Measurements from ENCODE around the gene TJP1.
"Not testable (repeated sequence)": the region's sequence is repeated elsewhere in the genome, so short reads cannot be mapped to it uniquely, and the experiment has no call there.

The TJP1 gene

GRCh38 chr15:29838352-29839010 lies 16.2 kb upstream of the TJP1 start:
- no peak for DNase-seq

GRCh38 chr15:29835301-29835700 lies 13.0 kb upstream of the TJP1 start:
- no peak for DNase-seq

GRCh38 chr15:29832709-29833108 lies 10.4 kb upstream of the TJP1 start:
- DNase-seq: no peak

GRCh38 chr15:29826908-29827820 lies 4.9 kb upstream of the TJP1 start:
- no peak for DNase-seq

GRCh38 chr15:29825227-29825626 lies 3.0 kb upstream of the TJP1 start:
- DNase-seq: no peak

- DNase-seq: no peak
These were observed 604 bp upstream of the TJP1 start for GRCh38 chr15:29822684-29823459.

- peak in 1 of 2 donors; percentile 56 for DNase-seq
These were observed 710 bp downstream of the TJP1 start for GRCh38 chr15:29821416-29822099.

- DNase-seq: no peak
These were observed 1.7 kb downstream of the TJP1 start for GRCh38 chr15:29820394-29821154.

GRCh38 chr15:29819979-29820378 lies 2.3 kb downstream of the TJP1 start:
- DNase-seq: no peak

GRCh38 chr15:29818141-29818540 lies 4.1 kb downstream of the TJP1 start:
- no peak for DNase-seq

GRCh38 chr15:29817455-29817854 lies 4.8 kb downstream of the TJP1 start:
- DNase-seq: not testable (repeated sequence)

- DNase-seq: no peak
These were observed 7.1 kb downstream of the TJP1 start for GRCh38 chr15:29815000-29815710.

- DNase-seq: no peak
These were observed 9.3 kb downstream of the TJP1 start for GRCh38 chr15:29813009-29813408.

- no peak for DNase-seq
These were observed 9.9 kb downstream of the TJP1 start for GRCh38 chr15:29812384-29812694.

- DNase-seq: no peak
These were observed 10.4 kb downstream of the TJP1 start for GRCh38 chr15:29811691-29812383.

GRCh38 chr15:29805708-29806104 lies 16.6 kb downstream of the TJP1 start:
- DNase-seq: no peak

- no peak for DNase-seq
These were observed 17.1 kb downstream of the TJP1 start for GRCh38 chr15:29805043-29805707.

- DNase-seq: no peak
These were observed 19.9 kb downstream of the TJP1 start for GRCh38 chr15:29802411-29802810.

- no peak for DNase-seq
These were observed 21.5 kb downstream of the TJP1 start for GRCh38 chr15:29800491-29801366.

All from stimulated activated CD4-positive, alpha-beta T cell treated with anti-CD3 and anti-CD28 coated beads, Interleukin-2, amount 100 ng/mL, for 24 hours (primary cell).